SJCRH30 (cell line): Measurements from ENCODE around the gene HSPA12B. TPM values are rescaled to one million over a fixed set of nuclear protein-coding genes. Genes with fewer than 3 reads are reported as not detected.

Source experiments
- DNase-seq, 2 experiments: peaks; one replicate each; pipeline ENCODE4 v3.0.0-alpha.2; 2015 to 2020
- H3K27ac ChIP-seq: fragments of 250-450 bp; sonication (Bioruptor Pico); 2 replicates; pipeline ENCODE4 v1.5.1; 2020; ENCODE audit warnings: mild to moderate bottlenecking, moderate library complexity
- H3K27me3 ChIP-seq: fragments of 250-450 bp; sonication (Bioruptor Pico); 2 replicates; pipeline ENCODE4 v1.5.1; 2020; ENCODE audit warnings: mild to moderate bottlenecking, moderate library complexity
- H3K36me3 ChIP-seq: fragments of 250-450 bp; sonication (Bioruptor Pico); 2 replicates; pipeline ENCODE4 v1.5.1; 2020; ENCODE audit warnings: mild to moderate bottlenecking, moderate library complexity
- H3K4me1 ChIP-seq: fragments of 250-450 bp; sonication (Bioruptor Pico); 2 replicates; pipeline ENCODE4 v1.5.1; 2020; ENCODE audit warnings: mild to moderate bottlenecking, moderate library complexity
- H3K4me3 ChIP-seq: fragments of 250-450 bp; sonication (Bioruptor Pico); 2 replicates; pipeline ENCODE4 v1.5.1; 2020; ENCODE audit warnings: mild to moderate bottlenecking, moderate library complexity
- H3K9me3 ChIP-seq: fragments of 250-450 bp; sonication (Bioruptor Pico); replicated peaks from 2 replicates; pipeline ENCODE4 v1.5.1; 2020; ENCODE audit warnings: mild to moderate bottlenecking, moderate library complexity
- total RNA-seq: library from RNA; depleted of rRNA; stranded (reverse); fragments of >200 nt; shearing (Covaris generic); gene quantifications from 2 replicates; pipeline ENCODE4 v1.2.3, GENCODE V29; 2014

Gene HSPA12B
- total RNA-seq, 1 experiment from 2014 or later, result not detected

DNA sequence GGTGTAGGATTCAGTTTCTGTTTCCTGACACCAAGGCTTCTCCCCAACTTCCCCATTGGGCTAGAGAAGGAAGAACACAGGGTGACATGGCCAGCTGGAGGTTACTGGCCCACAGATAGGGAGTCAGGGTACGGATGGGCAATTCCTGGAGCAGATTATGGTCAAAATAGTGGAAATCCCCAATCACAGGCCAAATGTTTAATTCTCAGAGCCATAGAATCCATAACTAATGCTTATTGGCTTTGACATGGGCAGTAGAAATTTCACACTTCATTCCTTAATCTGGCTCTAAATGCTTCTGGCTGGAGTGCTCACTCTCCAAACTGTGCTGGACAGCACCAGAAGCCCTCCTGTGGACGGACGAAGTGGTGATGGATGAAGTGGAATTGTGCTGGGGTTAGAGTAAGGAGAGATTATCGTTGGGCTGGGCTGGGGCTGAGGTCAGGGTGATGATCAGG is 21.0 kb upstream of the HSPA12B start:
- Histone ChIP-seq H3K4me1 (peaks cover 7% of the 10 kb centered on the region; the same call in 1 of the 2 replicates), H3K27me3 (no peaks in the 10 kb centered on the region), H3K27ac (no peak overlapping the region), H3K4me3 (no peak overlapping the region), H3K36me3 (no peaks in the 10 kb centered on the region), H3K9me3 (no peaks in the 10 kb centered on the region)
- no peak for DNase-seq

DNA sequence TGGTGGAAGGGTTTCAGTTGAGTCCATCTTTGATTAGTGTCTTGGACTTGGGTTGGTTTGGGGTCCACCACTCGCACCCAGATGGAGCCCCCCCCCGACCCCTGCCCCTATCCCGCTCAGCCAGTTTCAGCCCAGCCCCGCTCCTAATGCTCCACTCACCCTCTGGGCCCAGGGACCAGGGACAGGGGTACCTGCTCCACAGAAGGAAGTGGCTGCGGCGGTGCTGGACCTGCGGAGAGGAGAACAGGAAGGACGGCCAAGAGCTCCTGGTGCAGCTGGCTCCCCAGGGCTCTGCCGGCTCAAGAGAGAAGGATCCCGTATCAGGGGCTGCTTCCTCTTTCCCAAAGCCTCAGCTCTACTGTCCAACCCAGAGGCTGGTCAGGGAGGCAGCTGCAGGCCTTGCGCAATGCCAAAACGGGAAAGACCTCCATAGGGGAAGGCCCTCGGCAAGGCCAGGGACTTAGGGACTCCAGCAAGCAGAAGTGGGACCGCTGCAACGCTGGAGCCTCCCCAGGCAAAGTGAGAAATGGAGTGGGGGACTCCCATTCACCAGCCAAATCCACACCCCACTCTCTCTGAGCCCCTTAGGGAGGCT is 20.1 kb upstream of the HSPA12B start, which contains the start of gene SIGLEC1:
SIGLEC1 (minus strand) TSS at position 322 of the 595 bp plus-strand sequence. CDS start 5,472 bp downstream, outside the sequence.
- H3K27me3 ChIP-seq, result no peaks in the 10 kb centered on the region
- no peaks in the 10 kb centered on the region for H3K9me3 ChIP-seq
- no peak within 1 kb of the TSS for H3K4me3 ChIP-seq
- H3K4me1 ChIP-seq, result no peaks in the 10 kb centered on the region
- no peak for DNase-seq
- no peak within 1 kb of the TSS for H3K27ac ChIP-seq
- no peaks in the 10 kb centered on the region for H3K36me3 ChIP-seq

- Histone ChIP-seq H3K9me3 (no peaks in the 10 kb centered on the region), H3K27me3 (no peaks in the 10 kb centered on the region), H3K4me1 (no peaks in the 10 kb centered on the region), H3K4me3 (no peak overlapping the region), H3K36me3 (no peaks in the 10 kb centered on the region), H3K27ac (no peak overlapping the region)
- DNase-seq, result no peak
Observed at GRCh38 chr20:3714092-3714491, 18.4 kb upstream of the HSPA12B start.

- Histone ChIP-seq H3K27me3 (no peaks in the 10 kb centered on the region), H3K4me1 (no peaks in the 10 kb centered on the region), H3K4me3 (no peak overlapping the region), H3K27ac (no peak overlapping the region), H3K36me3 (no peaks in the 10 kb centered on the region), H3K9me3 (no peaks in the 10 kb centered on the region)
- peak; percentile 53 to 70 for DNase-seq
Observed at GRCh38 chr20:3716195-3716834, 16.2 kb upstream of the HSPA12B start.

GRCh38 chr20:3719046-3719445 is 13.4 kb upstream of the HSPA12B start:
- H3K36me3 ChIP-seq, result no peaks in the 10 kb centered on the region
- H3K27me3 ChIP-seq, result no peaks in the 10 kb centered on the region; the same call in 1 of the 2 replicates
- no peaks in the 10 kb centered on the region for H3K9me3 ChIP-seq
- H3K27ac ChIP-seq, result no peak overlapping the region
- H3K4me1 ChIP-seq, result no peaks in the 10 kb centered on the region
- H3K4me3 ChIP-seq, result no peak overlapping the region
- DNase-seq, result no peak

- no peak overlapping the region for H3K27ac ChIP-seq
Observed at GRCh38 chr20:3720068-3720467, 12.4 kb upstream of the HSPA12B start.

GRCh38 chr20:3720626-3721025 is 11.9 kb upstream of the HSPA12B start:
- H3K27ac ChIP-seq, result no peak overlapping the region
- H3K36me3 ChIP-seq, result no peaks in the 10 kb centered on the region
- no peaks in the 10 kb centered on the region for H3K4me1 ChIP-seq
- no peak overlapping the region for H3K4me3 ChIP-seq
- no peak for DNase-seq
- H3K9me3 ChIP-seq, result no peaks in the 10 kb centered on the region
- no peaks in the 10 kb centered on the region; the same call in 1 of the 2 replicates for H3K27me3 ChIP-seq

More at GRCh38 chr20:3720068-3720467, 12.4 kb upstream of the HSPA12B start:
- Histone ChIP-seq H3K4me3 (no peak overlapping the region), H3K4me1 (no peaks in the 10 kb centered on the region), H3K27me3 (no peaks in the 10 kb centered on the region; the same call in 1 of the 2 replicates), H3K36me3 (no peaks in the 10 kb centered on the region), H3K9me3 (no peaks in the 10 kb centered on the region)
- DNase-seq, result no peak

- H3K4me1 ChIP-seq, result no peaks in the 10 kb centered on the region
- no peak overlapping the region for H3K4me3 ChIP-seq
- H3K27me3 ChIP-seq, result no peaks in the 10 kb centered on the region; the same call in 1 of the 2 replicates
- H3K9me3 ChIP-seq, result no peaks in the 10 kb centered on the region
- no peak overlapping the region for H3K27ac ChIP-seq
- no peak for DNase-seq
- H3K36me3 ChIP-seq, result no peaks in the 10 kb centered on the region
Observed at GRCh38 chr20:3721912-3722311, 10.6 kb upstream of the HSPA12B start.

DNA sequence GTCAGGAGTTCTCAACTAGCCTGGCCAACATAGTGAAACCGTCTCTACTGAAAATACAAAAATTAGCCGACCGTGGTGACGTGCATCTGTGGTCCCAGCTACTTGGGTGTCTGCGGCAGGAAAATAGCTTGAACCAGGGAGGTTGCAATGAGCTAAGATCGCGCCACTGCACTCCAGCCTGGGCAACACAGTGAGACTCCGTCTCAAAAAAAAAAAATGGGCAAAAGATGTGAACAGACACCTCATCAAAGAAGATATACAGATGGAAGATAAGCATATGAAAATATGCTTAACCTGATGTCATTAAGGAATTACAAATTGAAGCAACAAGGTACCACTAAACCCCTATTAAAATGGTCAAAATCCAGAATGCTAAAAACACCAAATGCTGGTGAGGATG is 9.2 kb upstream of the HSPA12B start:
- Histone ChIP-seq H3K4me3 (no peak overlapping the region), H3K4me1 (peaks cover 4% of the 10 kb centered on the region; the same call in 1 of the 2 replicates), H3K9me3 (no peaks in the 10 kb centered on the region), H3K27ac (no peak overlapping the region), H3K27me3 (no peaks in the 10 kb centered on the region; the same call in 1 of the 2 replicates), H3K36me3 (no peaks in the 10 kb centered on the region)
- DNase-seq, result no peak

DNA sequence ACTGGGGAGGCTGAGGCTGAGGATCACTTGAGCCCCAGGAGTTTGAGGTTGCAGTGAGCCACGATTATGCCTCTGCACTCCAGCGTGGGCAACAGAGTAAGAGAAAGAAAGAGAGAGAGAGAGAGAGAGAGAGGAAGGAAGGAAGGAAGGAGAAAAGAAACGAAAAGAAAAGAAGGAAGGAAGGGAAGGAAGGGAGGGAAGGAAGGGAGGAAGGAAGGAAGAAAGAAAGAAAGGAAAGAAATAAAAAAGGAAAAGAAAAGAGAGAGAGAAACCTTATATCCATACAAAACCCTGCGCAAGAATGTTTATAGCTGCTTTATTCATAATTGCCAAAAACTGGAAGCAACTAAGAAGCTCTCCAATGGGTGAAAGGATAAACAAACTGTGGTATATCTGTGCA is 8.1 kb upstream of the HSPA12B start:
- Histone ChIP-seq H3K27ac (no peak overlapping the region), H3K27me3 (no peaks in the 10 kb centered on the region; the same call in 1 of the 2 replicates), H3K4me3 (no peak overlapping the region), H3K4me1 (peaks cover 4% of the 10 kb centered on the region; the same call in 1 of the 2 replicates), H3K9me3 (no peaks in the 10 kb centered on the region), H3K36me3 (no peaks in the 10 kb centered on the region)
- DNase-seq, result no peak

DNA sequence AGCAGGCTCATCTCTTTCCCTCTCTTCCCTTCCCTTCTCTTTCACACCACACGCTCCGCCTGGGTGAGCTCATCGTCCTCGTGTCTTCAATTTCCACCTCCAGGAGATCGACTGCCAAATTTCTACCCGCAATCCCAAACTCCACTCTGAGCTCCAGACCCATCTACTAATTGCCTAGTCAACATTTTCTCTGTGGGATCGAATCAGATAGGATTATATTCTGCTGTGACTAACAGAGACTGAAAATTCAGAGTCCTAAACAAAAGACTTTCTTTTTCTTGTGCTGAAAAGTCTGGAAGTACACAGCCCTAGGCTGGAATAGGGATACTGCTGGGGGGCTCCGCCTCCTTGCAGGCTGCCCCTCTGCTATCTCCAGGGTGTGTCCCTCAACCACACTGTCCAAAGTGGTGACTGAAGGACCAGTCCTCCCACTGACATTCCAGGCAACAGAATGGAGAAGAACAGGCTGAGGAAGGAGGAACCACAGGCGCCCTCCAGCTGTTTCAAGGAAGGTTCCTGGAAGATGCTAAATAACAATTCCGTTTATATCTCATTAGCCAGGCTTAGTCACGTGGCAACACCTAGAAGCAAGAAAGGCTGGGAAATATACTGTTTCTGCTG is 5.0 kb upstream of the HSPA12B start:
- Histone ChIP-seq H3K4me1 (peaks cover 4% of the 10 kb centered on the region; the same call in 1 of the 2 replicates), H3K27ac (no peak overlapping the region), H3K4me3 (0 out of 2 replicates have a peak overlapping the region, but pooled peaks have one; percentile 0), H3K36me3 (no peaks in the 10 kb centered on the region), H3K9me3 (no peaks in the 10 kb centered on the region), H3K27me3 (no peaks in the 10 kb centered on the region; the same call in 1 of the 2 replicates)
- peak in 1 of 2 experiments; percentile 28 for DNase-seq

DNA sequence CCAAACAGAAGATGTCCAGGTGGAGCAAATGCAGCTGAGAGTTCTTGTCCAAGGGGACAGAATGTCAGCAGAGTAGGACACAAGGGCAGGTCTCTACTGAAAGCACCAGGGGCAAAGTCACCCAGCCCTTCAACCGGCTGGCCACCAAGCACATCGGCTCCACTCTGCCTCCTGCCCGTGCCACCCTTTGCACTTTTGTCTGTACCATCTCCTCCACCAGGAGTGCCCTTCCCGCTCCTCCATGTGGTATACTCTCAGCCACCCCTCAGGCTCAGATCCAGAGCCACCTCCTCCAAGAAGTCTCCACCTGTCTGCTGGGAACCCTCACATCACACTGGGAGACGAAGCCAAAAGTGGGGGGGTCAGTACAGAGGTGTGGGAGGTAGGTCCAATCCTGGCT is 4.1 kb upstream of the HSPA12B start:
- Histone ChIP-seq H3K4me3 (no peak overlapping the region), H3K27ac (no peak overlapping the region), H3K9me3 (no peaks in the 10 kb centered on the region), H3K4me1 (peaks cover 4% of the 10 kb centered on the region; the same call in 1 of the 2 replicates), H3K27me3 (no peaks in the 10 kb centered on the region; the same call in 1 of the 2 replicates), H3K36me3 (no peaks in the 10 kb centered on the region)
- DNase-seq, result no peak

GRCh38 chr20:3728876-3729275 is 3.6 kb upstream of the HSPA12B start:
- Histone ChIP-seq H3K36me3 (no peaks in the 10 kb centered on the region), H3K27me3 (no peaks in the 10 kb centered on the region), H3K4me1 (peaks cover 4% of the 10 kb centered on the region; the same call in 1 of the 2 replicates), H3K4me3 (no peak overlapping the region), H3K9me3 (no peaks in the 10 kb centered on the region), H3K27ac (no peak overlapping the region)
- no peak for DNase-seq

GRCh38 chr20:3729378-3729777 is 3.1 kb upstream of the HSPA12B start:
- no peaks in the 10 kb centered on the region for H3K36me3 ChIP-seq
- peaks cover 4% of the 10 kb centered on the region; the same call in 1 of the 2 replicates for H3K4me1 ChIP-seq
- H3K27me3 ChIP-seq, result no peaks in the 10 kb centered on the region
- no peak overlapping the region for H3K27ac ChIP-seq
- no peak overlapping the region for H3K4me3 ChIP-seq
- H3K9me3 ChIP-seq, result no peaks in the 10 kb centered on the region
- no peak for DNase-seq
